ENCODE results near the gene MAPT.

DNA sequence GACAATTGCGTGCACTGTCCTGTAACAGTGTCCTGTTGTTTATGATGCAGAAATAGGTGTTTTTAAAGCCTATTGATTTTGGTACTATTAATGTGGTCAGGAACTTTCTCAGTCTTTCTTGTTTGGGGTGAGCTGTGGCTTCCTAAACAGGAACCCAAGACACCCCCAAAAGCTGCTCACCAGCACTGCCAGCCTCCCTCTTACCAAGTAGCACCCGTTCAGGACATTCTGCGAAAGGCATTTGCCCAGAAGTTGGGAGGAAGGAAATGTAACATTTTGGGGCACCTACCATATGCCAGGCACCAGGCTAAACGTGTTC is 83.1 kb downstream of the MAPT start:
- TF ChIP-seq, protein P1, sequence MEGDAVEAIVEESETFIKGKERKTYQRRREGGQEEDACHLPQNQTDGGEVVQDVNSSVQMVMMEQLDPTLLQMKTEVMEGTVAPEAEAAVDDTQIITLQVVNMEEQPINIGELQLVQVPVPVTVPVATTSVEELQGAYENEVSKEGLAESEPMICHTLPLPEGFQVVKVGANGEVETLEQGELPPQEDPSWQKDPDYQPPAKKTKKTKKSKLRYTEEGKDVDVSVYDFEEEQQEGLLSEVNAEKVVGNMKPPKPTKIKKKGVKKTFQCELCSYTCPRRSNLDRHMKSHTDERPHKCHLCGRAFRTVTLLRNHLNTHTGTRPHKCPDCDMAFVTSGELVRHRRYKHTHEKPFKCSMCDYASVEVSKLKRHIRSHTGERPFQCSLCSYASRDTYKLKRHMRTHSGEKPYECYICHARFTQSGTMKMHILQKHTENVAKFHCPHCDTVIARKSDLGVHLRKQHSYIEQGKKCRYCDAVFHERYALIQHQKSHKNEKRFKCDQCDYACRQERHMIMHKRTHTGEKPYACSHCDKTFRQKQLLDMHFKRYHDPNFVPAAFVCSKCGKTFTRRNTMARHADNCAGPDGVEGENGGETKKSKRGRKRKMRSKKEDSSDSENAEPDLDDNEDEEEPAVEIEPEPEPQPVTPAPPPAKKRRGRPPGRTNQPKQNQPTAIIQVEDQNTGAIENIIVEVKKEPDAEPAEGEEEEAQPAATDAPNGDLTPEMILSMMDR (IDR thresholded peaks at IDR 0.05) = no peak
- TF ChIP-seq POLR2A (IDR thresholded peaks at IDR 0.05) = no peak

All from prostate gland (tissue), 2 donors.